ENCODE measurements around the gene MORC2.

The MORC2 gene

DNA sequence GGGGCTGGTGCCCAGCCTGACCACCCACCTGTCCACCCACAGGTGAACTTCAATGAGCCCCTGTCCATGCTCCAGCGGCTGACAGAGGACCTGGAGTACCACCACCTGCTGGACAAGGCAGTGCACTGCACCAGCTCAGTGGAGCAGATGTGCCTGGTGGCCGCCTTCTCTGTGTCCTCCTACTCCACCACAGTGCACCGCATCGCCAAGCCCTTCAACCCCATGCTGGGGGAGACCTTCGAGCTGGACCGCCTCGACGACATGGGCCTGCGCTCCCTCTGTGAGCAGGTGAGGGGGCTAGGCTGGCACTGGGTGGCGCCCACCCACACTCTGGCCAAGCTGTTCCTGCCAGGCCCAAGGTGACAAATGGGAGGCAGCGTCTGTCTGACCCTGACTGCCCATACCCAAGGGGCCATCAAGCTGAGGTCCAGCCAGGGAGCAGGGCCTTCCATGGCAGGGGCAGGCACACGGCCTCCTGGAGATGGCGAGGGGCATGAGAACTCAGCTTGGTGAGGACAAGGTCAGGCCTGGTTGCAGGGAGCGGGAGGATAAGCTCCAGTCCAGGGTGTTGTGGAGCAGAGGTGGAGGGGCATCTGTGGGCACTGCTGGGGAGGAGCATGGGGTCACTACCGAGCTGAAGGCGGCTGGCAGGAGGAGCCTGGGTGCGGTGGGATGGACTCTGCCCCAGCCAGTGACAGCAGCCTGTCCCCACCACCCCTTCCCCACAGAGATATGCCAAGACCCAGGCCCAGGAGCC is 77.7 kb downstream of the MORC2 start:
- ChIA-PET POLR2A (no interaction called here), CTCF (interaction anchor here (0.6 to 1.2 kb wide), 6 partner anchors 11 to 352 kb away, joined by 3 to 4 read pairs (median 4); no protein-coding TSS in a partner anchor)
- TF ChIP-seq FOXM1 (IDR thresholded peaks at IDR 0.05; ENCODE audit: borderline replicate concordance) (no peak), FOXK2 (IDR thresholded peaks at IDR 0.05) (no peak), ELF4 (IDR thresholded peaks at IDR 0.05) (no peak), HDGF (IDR thresholded peaks at IDR 0.05; ENCODE audit: borderline replicate concordance) (peak; percentile 84; the same call in 1 of the 2 replicates), NFRKB (IDR thresholded peaks at IDR 0.05) (no peak), LEF1 (IDR thresholded peaks at IDR 0.05; ENCODE audit: borderline replicate concordance) (no peak)
- TF ChIP-seq, protein P1, sequence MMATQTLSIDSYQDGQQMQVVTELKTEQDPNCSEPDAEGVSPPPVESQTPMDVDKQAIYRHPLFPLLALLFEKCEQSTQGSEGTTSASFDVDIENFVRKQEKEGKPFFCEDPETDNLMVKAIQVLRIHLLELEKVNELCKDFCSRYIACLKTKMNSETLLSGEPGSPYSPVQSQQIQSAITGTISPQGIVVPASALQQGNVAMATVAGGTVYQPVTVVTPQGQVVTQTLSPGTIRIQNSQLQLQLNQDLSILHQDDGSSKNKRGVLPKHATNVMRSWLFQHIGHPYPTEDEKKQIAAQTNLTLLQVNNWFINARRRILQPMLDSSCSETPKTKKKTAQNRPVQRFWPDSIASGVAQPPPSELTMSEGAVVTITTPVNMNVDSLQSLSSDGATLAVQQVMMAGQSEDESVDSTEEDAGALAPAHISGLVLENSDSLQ (IDR thresholded peaks at IDR 0.05): no peak

DNA sequence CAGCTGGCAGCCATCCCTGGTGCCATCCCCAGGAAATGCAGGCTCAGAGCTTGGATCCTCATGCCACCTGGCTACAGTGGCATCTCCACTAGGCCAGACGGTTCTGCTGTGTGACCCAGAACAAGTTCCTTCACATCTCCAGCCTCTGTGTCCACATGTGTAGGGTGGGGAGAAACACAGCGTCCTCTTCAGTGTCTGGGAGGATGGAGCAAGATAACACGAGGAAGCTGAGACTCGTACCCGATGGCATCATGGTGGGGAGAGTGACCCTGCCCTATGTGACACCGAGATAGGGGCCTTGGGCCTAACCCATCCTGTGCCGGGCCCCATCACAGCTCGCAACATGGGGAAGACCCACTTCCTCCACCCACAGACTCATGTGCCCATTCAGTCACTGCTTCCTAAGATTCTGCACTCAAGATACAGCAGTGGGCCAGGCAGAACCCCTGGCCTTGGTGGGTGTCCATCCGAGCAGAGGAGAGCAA is 78.5 kb downstream of the MORC2 start:
- ChIA-PET POLR2A (no interaction called here), CTCF (interaction anchor here (0.6 to 1.2 kb wide), 4 partner anchors 11 to 352 kb away, joined by 3 to 4 read pairs (median 4); no protein-coding TSS in a partner anchor)
- no peak for DNase-seq (ENCODE audit: extremely low spot score)

More for the DNA sequence above, 77.7 kb downstream of the MORC2 start:
- peak; percentile 78 for DNase-seq (ENCODE audit: extremely low spot score)

DNA sequence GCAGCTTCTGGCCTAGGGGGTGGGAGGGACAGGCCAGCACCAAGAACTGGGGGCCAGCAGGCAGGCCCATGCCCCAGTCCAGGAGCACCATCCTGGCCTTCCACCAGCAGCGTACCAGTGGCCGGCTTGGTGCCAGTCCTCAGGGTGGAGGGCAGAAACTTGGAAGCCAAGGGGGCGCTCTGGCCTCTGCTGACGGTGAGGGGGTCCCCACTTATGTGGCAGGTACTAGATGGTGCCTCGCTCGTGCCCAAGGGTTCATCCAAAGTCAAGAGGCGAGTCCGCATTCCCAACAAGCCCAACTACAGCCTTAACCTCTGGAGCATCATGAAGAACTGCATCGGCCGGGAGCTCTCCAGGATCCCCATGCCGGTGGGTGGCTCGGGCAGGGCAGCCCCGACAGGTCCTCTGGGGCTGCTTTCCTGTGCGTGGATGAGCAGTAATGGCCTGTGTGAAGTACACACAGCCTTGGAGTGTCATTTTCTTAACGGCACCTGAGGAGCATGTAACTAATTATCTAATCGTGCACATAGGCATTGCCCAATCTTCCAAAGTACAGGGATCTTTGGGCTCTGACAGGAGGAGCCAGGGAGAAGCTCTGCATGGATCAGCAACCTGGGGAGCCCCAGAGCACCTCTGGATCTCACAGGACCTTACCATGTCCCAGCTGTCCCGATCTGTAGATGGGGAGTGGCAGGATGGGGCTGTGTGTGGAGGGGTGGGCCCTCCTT is 79.1 kb downstream of the MORC2 start:
- CTCF ChIA-PET: no interaction called here
- DNase-seq (ENCODE audit: extremely low spot score): no peak
- POLR2A ChIA-PET: no interaction called here

More for the DNA sequence above, 78.5 kb downstream of the MORC2 start:
- TF ChIP-seq FOXM1 (IDR thresholded peaks at IDR 0.05; ENCODE audit: borderline replicate concordance) (no peak), FOXA1 (IDR thresholded peaks at IDR 0.05) (no peak), ARNT (IDR thresholded peaks at IDR 0.05) (no peak), SUZ12 (IDR thresholded peaks at IDR 0.05) (no peak), CTBP1 (IDR thresholded peaks at IDR 0.05; ENCODE audit: borderline replicate concordance) (no peak), L3MBTL2 (conservative IDR thresholded peaks at IDR 0.05) (no peak), ZNF384 (IDR thresholded peaks at IDR 0.05) (no peak), ELF4 (IDR thresholded peaks at IDR 0.05) (no peak), BHLHE40 (IDR thresholded peaks at IDR 0.05; ENCODE audit: borderline replicate concordance) (no peak), NFRKB (IDR thresholded peaks at IDR 0.05) (no peak), SP1 (IDR thresholded peaks at IDR 0.05) (no peak), HDGF (IDR thresholded peaks at IDR 0.05; ENCODE audit: borderline replicate concordance) (no peak), TARDBP (IDR thresholded peaks at IDR 0.05) (no peak), LEF1 (IDR thresholded peaks at IDR 0.05; ENCODE audit: borderline replicate concordance) (no peak), FOXK2 (IDR thresholded peaks at IDR 0.05) (no peak)
- TF ChIP-seq, protein P1 (IDR thresholded peaks at IDR 0.05): no peak

DNA sequence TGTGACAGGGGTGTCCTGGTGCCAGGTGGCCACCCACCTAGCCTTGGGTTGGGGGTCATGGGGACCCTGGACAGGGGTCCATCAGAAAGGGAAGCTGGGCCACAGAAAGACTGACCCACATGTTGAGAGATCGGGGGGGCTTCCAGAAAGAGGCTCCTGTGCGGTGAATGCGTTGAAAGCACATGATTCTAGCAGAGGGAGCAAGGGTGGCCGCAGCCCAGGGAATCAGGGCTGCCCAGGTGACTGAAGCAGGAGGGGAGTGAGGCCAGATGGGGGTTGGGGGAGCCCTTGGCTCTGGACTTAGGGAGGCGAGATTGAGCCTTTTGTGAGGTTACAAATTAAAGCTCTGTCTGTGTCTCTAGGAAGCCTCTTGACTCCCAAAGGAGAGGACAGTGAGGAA is 80.7 kb downstream of the MORC2 start:
- ChIA-PET POLR2A (no interaction called here), CTCF (no interaction called here)
- no peak for TF ChIP-seq FOXM1 (IDR thresholded peaks at IDR 0.05; ENCODE audit: borderline replicate concordance)
- no peak for TF ChIP-seq SP1 (IDR thresholded peaks at IDR 0.05)
- no peak for TF ChIP-seq TARDBP (IDR thresholded peaks at IDR 0.05)
- TF ChIP-seq HDGF (IDR thresholded peaks at IDR 0.05; ENCODE audit: borderline replicate concordance): no peak
- TF ChIP-seq SUZ12 (IDR thresholded peaks at IDR 0.05): no peak
- no peak for TF ChIP-seq L3MBTL2 (conservative IDR thresholded peaks at IDR 0.05)
- TF ChIP-seq, protein P1 (IDR thresholded peaks at IDR 0.05): no peak
- no peak for TF ChIP-seq LEF1 (IDR thresholded peaks at IDR 0.05; ENCODE audit: borderline replicate concordance)
- TF ChIP-seq CTBP1 (IDR thresholded peaks at IDR 0.05; ENCODE audit: borderline replicate concordance): no peak
- TF ChIP-seq FOXK2 (IDR thresholded peaks at IDR 0.05): no peak
- no peak for TF ChIP-seq ZNF384 (IDR thresholded peaks at IDR 0.05)
- no peak for TF ChIP-seq FOXA1 (IDR thresholded peaks at IDR 0.05)
- no peak for TF ChIP-seq NFRKB (IDR thresholded peaks at IDR 0.05)
- no peak for TF ChIP-seq BHLHE40 (IDR thresholded peaks at IDR 0.05; ENCODE audit: borderline replicate concordance)
- TF ChIP-seq ELF4 (IDR thresholded peaks at IDR 0.05): no peak
- TF ChIP-seq ARNT (IDR thresholded peaks at IDR 0.05): no peak
- DNase-seq (ENCODE audit: extremely low spot score): no peak

More for the DNA sequence above, 79.1 kb downstream of the MORC2 start:
- TF ChIP-seq, protein P1 (IDR thresholded peaks at IDR 0.05): no peak
- no peak for TF ChIP-seq SP1 (IDR thresholded peaks at IDR 0.05)

DNA sequence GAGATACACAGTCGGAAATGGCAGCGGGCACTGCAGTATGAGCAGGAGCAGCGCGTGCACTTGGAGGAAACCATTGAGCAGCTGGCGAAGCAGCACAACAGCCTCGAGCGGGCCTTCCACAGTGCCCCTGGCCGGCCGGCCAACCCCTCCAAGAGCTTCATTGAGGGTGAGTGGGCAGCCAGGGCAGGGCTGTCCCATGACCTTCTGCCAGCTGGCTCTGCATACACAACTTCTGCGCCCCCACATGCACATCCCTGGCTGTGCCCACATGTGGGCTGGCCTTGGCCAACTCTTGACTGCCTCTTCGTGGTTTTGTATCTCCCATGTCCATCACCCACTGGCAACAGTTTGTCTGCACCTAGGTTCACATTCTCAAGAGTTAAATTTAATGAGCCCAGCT is 81.1 kb downstream of the MORC2 start:
- no peak for TF ChIP-seq ARNT (IDR thresholded peaks at IDR 0.05)
- TF ChIP-seq, protein P1 (IDR thresholded peaks at IDR 0.05): no peak
- TF ChIP-seq ELF4 (IDR thresholded peaks at IDR 0.05): no peak
- no peak for TF ChIP-seq ZNF384 (IDR thresholded peaks at IDR 0.05)
- no peak for TF ChIP-seq FOXA1 (IDR thresholded peaks at IDR 0.05)
- no peak for TF ChIP-seq SUZ12 (IDR thresholded peaks at IDR 0.05)
- no peak for TF ChIP-seq SP1 (IDR thresholded peaks at IDR 0.05)
- TF ChIP-seq LEF1 (IDR thresholded peaks at IDR 0.05; ENCODE audit: borderline replicate concordance): no peak
- no peak for TF ChIP-seq FOXM1 (IDR thresholded peaks at IDR 0.05; ENCODE audit: borderline replicate concordance)
- TF ChIP-seq CTBP1 (IDR thresholded peaks at IDR 0.05; ENCODE audit: borderline replicate concordance): no peak
- no peak for TF ChIP-seq BHLHE40 (IDR thresholded peaks at IDR 0.05; ENCODE audit: borderline replicate concordance)
- no peak for DNase-seq (ENCODE audit: extremely low spot score)
- ChIA-PET CTCF (no interaction called here), POLR2A (no interaction called here)

All from HEK293T (cell line).